Left colon (tissue), 2 donors: Measurements from ENCODE around the gene GPD1L. TPM values are rescaled to one million over a fixed set of nuclear protein-coding genes. Genes with fewer than 3 reads are reported as not detected.
"Not testable (repeated sequence)": the region's sequence is repeated elsewhere in the genome, so short reads cannot be mapped to it uniquely, and the experiment has no call there.

Source experiments
- ATAC-seq: fragments of 200-7000 bp; cut with Tn5 transposase; one replicate; pipeline ENCODE4 v1.9.1; 2020; ENCODE audit warnings: mild to moderate bottlenecking, moderate library complexity
- DNase-seq, 2 donors: peaks; one replicate each; pipeline ENCODE4 v3.0.0-alpha.2; 2020
- intact Hi-C, 2 donors: fragments of 100-400 bp; cut with DNase I in 1 of 2; cut with micrococcal nuclease in 1 of 2; formaldehyde crosslinking; loops; one replicate each; pipeline versions ENCODE4 v1.11.2 to v1.14.0; 2022; cut with DNase I, micrococcal nuclease
- total RNA-seq, 2 donors: library from RNA; stranded (reverse); fragmentation: NEBNext Ultra II Directional; extraction: Animal tissue kit (Norgen Biotek cat#: 25700); gene quantifications; one replicate each; pipeline ENCODE4 v1.2.1, GENCODE V29; 2021
- donor health status: DM: no; HTN: no; CAD: no.
- donor health status: DM: yes; HTN: yes; CAD: no.

Gene GPD1L
- total RNA-seq, 2 donors from 2014 or later = 91.1 to 93.1 TPM

DNA sequence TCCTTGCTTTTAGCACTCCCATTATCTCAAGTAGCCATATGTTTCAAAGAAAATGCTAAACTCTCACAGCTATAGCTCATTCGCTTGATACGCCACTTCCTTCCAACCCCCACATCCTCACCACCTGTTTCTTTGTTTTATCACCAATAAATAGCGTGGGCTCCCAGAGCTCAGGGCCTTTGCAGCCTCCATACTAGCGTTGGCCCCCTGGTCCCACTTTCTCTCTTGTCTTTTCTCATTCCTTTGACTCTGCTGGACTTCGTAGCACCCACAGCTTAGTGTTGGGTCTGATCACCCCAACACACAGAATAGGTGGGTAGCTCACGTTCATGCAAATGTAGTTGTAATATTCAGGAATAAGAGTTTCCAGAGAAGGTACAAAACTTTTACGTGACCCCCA, 4.1 kb upstream of the GPD1L start:
- ATAC-seq (no peak), DNase-seq (no peak)
- intact Hi-C loops = no loop called here

- no peak for DNase-seq
- intact Hi-C loops = no loop called here
- no peak for ATAC-seq
These were observed 1.9 kb upstream of the GPD1L start for GRCh38 chr3:32104492-32104891.

- intact Hi-C loops = no loop called here
- peak; percentile 14 for ATAC-seq
- DNase-seq = peak; percentile 11 to 34
These were observed 909 bp upstream of the GPD1L start for GRCh38 chr3:32105291-32106131.

- intact Hi-C loops = no loop called here
- ATAC-seq = peak; percentile 72
These were observed 526 bp downstream of the GPD1L start for GRCh38 chr3:32106929-32107362.

DNA sequence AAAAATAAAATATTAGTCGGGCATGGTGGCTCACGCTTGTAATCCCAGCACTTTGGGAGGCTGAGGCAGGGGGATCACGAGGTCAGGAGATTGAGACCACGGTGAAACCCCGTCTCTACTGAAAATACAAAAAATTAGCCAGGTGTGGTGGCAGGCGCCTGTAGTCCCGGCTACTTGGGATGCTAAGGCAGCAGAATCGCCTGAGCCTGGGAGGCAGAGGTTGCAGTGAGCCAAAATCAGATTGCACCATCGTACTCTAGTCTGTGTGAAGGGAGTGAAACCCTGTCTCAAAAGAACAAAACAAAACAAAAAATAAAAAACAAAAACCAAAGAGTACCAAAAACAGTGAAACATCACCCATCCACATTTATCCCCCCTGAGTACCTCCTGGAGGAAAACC, 1.8 kb downstream of the GPD1L start:
- intact Hi-C loops, ATAC-seq, DNase-seq: not testable (repeated sequence)

More at GRCh38 chr3:32106929-32107362, 526 bp downstream of the GPD1L start:
- DNase-seq = peak; percentile 83 to 88

DNA sequence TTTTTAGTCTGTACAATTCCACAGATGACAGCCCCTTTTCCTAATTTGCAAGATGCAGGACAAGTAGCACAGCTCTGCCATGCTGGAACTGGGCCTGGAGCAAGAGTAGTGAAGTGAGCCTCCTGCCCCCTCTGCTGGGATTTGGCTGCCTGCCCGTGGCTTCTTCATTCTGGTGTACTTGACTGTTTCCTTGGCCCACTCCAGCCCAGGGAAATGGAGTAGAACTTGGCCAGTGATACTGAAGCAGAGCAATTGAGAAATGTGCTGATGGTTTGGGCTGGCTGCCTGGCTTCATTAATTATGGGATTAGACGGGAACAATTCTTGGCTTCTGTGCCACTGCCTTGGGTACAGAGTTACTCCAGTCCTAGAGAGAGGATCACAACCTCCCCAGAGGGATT, 2.8 kb downstream of the GPD1L start:
- ATAC-seq (no peak), DNase-seq (peak; percentile 66 to 88)
- intact Hi-C loops = no loop called here

DNA sequence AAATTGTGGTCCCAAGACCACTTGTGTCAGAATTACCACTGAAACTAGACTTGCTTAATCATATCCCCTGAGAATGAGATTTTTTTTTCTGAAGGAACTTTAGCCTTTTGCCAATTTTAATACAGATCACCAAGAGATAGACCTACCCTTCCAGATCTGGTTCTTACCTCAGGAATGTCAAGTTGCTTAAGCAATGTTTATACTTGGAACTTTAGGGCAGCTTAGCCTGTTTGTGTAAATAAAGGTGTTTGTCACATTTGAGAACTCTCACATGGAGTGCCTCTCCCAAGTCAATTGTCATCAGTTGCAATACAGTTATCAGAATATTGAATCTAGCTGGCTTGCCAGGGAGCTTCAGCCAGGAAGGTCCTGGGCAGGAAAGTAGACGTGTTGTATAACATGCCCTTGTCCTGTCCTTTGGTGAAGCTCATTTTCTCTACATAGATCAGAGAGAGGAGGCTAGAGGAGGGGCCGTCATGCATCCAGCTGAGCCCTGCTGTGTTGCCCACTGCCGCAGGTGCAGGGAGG, 3.9 kb downstream of the GPD1L start:
- DNase-seq (no peak), ATAC-seq (no peak)
- intact Hi-C loops = no loop called here

- intact Hi-C loops = no loop called here
- no peak for DNase-seq
These were observed 5.1 kb downstream of the GPD1L start for GRCh38 chr3:32111560-32111959.

GRCh38 chr3:32113566-32113965, 7.1 kb downstream of the GPD1L start:
- no peak for ATAC-seq
- intact Hi-C loops = no loop called here
- no peak for DNase-seq

More at GRCh38 chr3:32111560-32111959, 5.1 kb downstream of the GPD1L start:
- ATAC-seq = no peak

DNA sequence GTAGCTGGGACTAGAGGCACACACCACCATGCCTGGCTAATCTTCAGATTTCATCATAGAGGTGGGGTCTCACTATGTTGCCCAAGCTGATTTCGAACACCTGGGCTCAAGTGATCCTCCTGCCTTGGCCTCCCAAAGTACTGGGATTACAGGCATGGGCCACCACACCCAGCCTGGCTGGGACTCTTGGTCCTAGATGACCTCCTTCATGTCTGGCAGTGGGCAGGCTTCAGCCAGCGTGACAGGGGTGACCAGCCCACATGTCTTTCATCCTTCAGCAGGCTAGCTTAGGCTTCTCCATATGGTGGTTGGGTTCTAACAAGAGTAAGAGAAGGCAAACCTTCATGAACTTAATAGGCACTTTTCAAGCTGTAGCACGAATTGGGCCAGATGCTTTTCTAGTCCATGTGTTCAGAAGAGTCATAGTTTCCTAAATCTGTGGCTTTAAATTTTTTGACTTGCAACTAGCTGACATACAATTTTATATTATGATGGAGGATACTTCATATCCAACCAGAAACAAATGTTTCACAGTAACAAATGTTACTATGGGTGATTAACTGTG, 7.6 kb downstream of the GPD1L start:
- intact Hi-C loops = no loop called here
- ATAC-seq = no peak
- no peak for DNase-seq

DNA sequence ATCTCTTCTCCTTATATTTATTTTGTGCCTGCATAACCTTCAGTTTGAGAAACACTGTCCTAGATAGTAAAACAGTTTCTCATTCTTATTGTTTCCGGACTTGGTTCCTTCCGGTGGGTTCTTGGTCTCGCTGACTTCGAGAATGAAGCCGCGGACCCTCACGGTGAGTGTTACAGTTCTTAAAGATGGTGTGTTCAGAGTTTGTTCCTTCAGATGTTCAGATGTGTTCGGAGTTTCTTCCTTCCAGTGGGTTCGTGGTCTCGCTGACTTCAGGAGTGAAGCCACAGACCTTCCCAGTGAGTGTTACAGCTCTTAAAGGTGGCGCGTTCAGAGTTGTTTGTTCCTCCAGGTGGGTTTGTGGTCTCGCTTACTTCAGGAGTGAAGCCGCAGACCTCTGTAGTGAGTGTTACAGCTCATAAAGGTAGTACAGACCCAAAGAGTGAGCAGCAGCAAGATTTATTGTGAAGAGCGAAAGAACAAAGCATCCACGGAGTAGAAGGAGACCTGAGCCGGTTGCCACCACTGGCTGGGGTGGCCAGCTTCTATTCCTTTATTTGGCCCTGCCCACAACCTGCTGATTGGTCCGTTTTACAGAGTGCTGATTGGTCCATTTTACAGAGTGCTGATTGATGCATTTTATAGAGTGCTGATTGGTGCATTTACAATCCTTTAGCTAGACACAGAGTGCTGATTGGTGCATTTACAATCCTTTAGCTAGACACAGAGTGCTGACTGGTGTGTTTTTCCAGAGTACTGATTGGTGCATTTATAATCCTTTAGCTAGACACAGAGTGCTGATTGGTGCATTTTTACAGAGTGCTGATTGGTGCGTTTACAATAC, 8.3 kb downstream of the GPD1L start:
- intact Hi-C loops = not testable (repeated sequence)

DNA sequence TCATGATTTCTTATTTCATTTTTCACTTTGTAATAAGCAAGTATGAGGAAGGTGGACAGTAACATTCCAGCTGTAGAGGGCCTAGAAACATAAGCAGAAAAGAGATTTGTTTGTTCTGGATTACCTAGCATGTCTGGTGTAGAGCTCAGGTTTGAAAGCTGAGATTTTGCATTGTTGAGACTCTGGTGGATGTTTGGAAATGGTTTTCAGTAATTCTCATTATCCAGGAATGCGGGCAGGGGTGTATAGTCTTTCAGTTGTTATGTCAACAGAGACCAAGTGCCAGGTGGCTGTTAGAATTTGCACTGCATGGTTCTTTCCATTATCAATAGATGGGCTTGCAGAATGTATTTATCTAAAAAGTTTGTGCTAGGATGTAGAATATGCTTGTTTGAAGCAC, 10.9 kb downstream of the GPD1L start:
- DNase-seq (no peak), ATAC-seq (no peak)
- intact Hi-C loops = no loop called here

More for the DNA sequence above, 8.3 kb downstream of the GPD1L start:
- peak; percentile 15 to 29 for DNase-seq
- not testable (repeated sequence) for ATAC-seq

- DNase-seq (no peak), ATAC-seq (no peak)
- intact Hi-C loops = no loop called here
These were observed 11.8 kb downstream of the GPD1L start for GRCh38 chr3:32118215-32118614.

- ATAC-seq = peak; percentile 96
These were observed 14.1 kb downstream of the GPD1L start for GRCh38 chr3:32120471-32120870.

DNA sequence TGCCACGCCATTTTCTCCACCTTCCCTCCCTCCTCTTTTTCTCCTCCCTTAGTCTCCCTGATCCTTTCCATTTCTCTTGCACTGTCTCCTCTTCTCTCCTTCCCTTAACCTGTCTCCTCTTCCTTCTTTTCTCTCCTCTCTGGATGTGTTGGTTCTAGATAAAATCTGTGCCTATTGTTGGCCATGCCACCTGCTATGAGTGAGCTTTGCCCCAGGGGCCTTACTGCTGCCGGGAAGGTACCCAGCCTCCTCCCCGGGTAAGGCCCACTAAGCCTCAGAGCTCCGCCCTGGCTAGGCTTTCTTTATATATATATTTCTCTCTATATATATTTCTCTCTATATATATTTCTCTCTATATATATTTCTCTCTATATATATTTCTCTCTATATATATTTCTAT, 14.7 kb downstream of the GPD1L start:
- intact Hi-C loops = no loop called here
- DNase-seq = peak; percentile 18 to 30
- ATAC-seq = peak; percentile 74

More at GRCh38 chr3:32120471-32120870, 14.1 kb downstream of the GPD1L start:
- intact Hi-C loops = no loop called here
- DNase-seq = no peak

GRCh38 chr3:32123620-32124019, 17.2 kb downstream of the GPD1L start:
- no peak for DNase-seq
- ATAC-seq = no peak
- intact Hi-C loops = no loop called here

- intact Hi-C loops = no loop called here
- DNase-seq = no peak
- ATAC-seq = no peak
These were observed 18.6 kb downstream of the GPD1L start for GRCh38 chr3:32125012-32125411.

- DNase-seq (no peak), ATAC-seq (no peak)
- intact Hi-C loops = no loop called here
These were observed 20.0 kb downstream of the GPD1L start for GRCh38 chr3:32126305-32127015.
